Esophagus squamous epithelium (tissue), 4 donors: Measurements from ENCODE around the gene MRPL24.

Source experiments
- CTCF ChIP-seq, 6 experiments: fragments of 450-650 bp in 4 of 6; fragments of 200-600 bp in 2 of 6; sonication (generic) in 2 of 6; IDR thresholded peaks; one replicate each; pipeline ENCODE4 v1.5.1; 2016 to 2019; ENCODE audit warnings: antibody characterized with exemption in 6 of 6, mild to moderate bottlenecking in 4 of 6, moderate library complexity in 4 of 6
- POLR2A ChIP-seq, 4 donors: fragments of 450-650 bp; IDR thresholded peaks; one replicate each; pipeline ENCODE4 v1.6.1; 2017; ENCODE audit warnings: antibody characterized with exemption in 4 of 4, mild to moderate bottlenecking in 4 of 4, moderate library complexity in 3 of 4

DNA sequence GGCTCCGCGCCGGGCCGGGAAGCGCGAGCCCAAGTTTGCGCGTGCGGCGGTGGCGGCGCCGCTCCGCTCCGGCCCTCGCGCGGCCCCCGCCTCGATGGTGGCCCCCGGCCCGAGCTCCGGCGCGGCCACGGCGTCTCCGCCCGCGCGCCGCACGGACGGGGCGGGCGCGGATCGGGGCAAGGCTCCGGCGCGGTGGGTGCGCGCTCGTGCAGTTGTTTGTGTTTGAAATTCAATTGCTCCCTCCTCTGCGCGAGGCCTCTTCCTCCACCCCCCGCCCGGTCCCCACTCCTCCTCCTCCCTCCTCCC, 10.5 kb upstream of the MRPL24 start, which contains the start of gene HDGF:
- TF ChIP-seq CTCF (IDR thresholded peaks at IDR 0.05) = no peak
- TF ChIP-seq POLR2A (IDR thresholded peaks at IDR 0.05) = no peak
